Measurements from ENCODE around the gene ROR2. TPM values are rescaled to one million over a fixed set of nuclear protein-coding genes. Genes with fewer than 3 reads are reported as not detected.

Gene ROR2
- polyA plus RNA-seq, 1 experiment: 9.7 TPM

GRCh38 chr9:91564081-91564670 lies 385.9 kb downstream of the ROR2 start:
- CTCF ChIA-PET: no interaction called here
- peaks cover 13% of the 10 kb centered on the region for H3K9me3 ChIP-seq (ENCODE audit: control insufficient read depth, insufficient read depth, low read length)
- no peak overlapping the region for H3K27ac ChIP-seq (ENCODE audit: low read depth, low read length)
- DNase-seq (ENCODE audit: low read depth, low spot score): no peak
- peaks cover 8% of the 10 kb centered on the region for H3K27me3 ChIP-seq (ENCODE audit: control insufficient read depth, insufficient read depth, low read length)
- no peak overlapping the region for H3K4me3 ChIP-seq (ENCODE audit: low read depth, low read length)
- POLR2A ChIA-PET: no interaction called here
- no peak for TF ChIP-seq CTCF (IDR thresholded peaks at IDR 0.05; ENCODE audit: low read depth, low read length)

GRCh38 chr9:91562416-91562815 lies 387.6 kb downstream of the ROR2 start:
- POLR2A ChIA-PET: interaction anchor here (0.6 kb wide), 1 partner anchor 138 kb away, joined by 3 read pairs; the partner anchor contains the start of gene NFIL3
- no peak for TF ChIP-seq CTCF (IDR thresholded peaks at IDR 0.05; ENCODE audit: low read depth, low read length)
- Histone ChIP-seq H3K27me3 (ENCODE audit: control insufficient read depth, insufficient read depth, low read length) (no peaks in the 10 kb centered on the region), H3K4me3 (ENCODE audit: low read depth, low read length) (no peak overlapping the region), H3K9me3 (ENCODE audit: control insufficient read depth, insufficient read depth, low read length) (no peaks in the 10 kb centered on the region), H3K27ac (ENCODE audit: low read depth, low read length) (no peak overlapping the region)
- no peak for DNase-seq (ENCODE audit: low read depth, low spot score)
- CTCF ChIA-PET: interaction anchor here (0.8 to 2.2 kb wide), 2 partner anchors 10 to 648 kb away, joined by 3 to 9 read pairs; no protein-coding TSS in a partner anchor

GRCh38 chr9:91560301-91560700 lies 389.7 kb downstream of the ROR2 start:
- ChIA-PET CTCF (interaction anchor here (1.2 kb wide), 1 partner anchor 645 kb away, joined by 3 read pairs; no protein-coding TSS in a partner anchor), POLR2A (interaction anchor here (0.8 kb wide), 1 partner anchor 136 kb away, joined by 3 read pairs; no protein-coding TSS in a partner anchor)
- H3K27ac ChIP-seq (ENCODE audit: low read depth, low read length): no peak overlapping the region
- DNase-seq (ENCODE audit: low read depth, low spot score): no peak
- H3K9me3 ChIP-seq (ENCODE audit: control insufficient read depth, insufficient read depth, low read length): no peaks in the 10 kb centered on the region
- no peaks in the 10 kb centered on the region for H3K27me3 ChIP-seq (ENCODE audit: control insufficient read depth, insufficient read depth, low read length)
- no peak overlapping the region for H3K4me3 ChIP-seq (ENCODE audit: low read depth, low read length)
- TF ChIP-seq CTCF (IDR thresholded peaks at IDR 0.05; ENCODE audit: low read depth, low read length): no peak

GRCh38 chr9:91558879-91559278 lies 391.1 kb downstream of the ROR2 start:
- peaks cover 4% of the 10 kb centered on the region; the same call in 1 of the 2 replicates for H3K9me3 ChIP-seq (ENCODE audit: control insufficient read depth, insufficient read depth, low read length)
- ChIA-PET CTCF (no interaction called here), POLR2A (no interaction called here)
- H3K27ac ChIP-seq (ENCODE audit: low read depth, low read length): no peak overlapping the region
- no peaks in the 10 kb centered on the region for H3K27me3 ChIP-seq (ENCODE audit: control insufficient read depth, insufficient read depth, low read length)
- TF ChIP-seq CTCF (IDR thresholded peaks at IDR 0.05; ENCODE audit: low read depth, low read length): no peak
- no peak overlapping the region for H3K4me3 ChIP-seq (ENCODE audit: low read depth, low read length)
- no peak for DNase-seq (ENCODE audit: low read depth, low spot score)

- ChIA-PET CTCF (no interaction called here), POLR2A (no interaction called here)
- no peak for DNase-seq (ENCODE audit: low read depth, low spot score)
- Histone ChIP-seq H3K27me3 (ENCODE audit: control insufficient read depth, insufficient read depth, low read length) (no peaks in the 10 kb centered on the region), H3K27ac (ENCODE audit: low read depth, low read length) (no peak overlapping the region), H3K4me3 (ENCODE audit: low read depth, low read length) (no peak overlapping the region), H3K9me3 (ENCODE audit: control insufficient read depth, insufficient read depth, low read length) (peaks cover 4% of the 10 kb centered on the region; the same call in 1 of the 2 replicates)
- no peak for TF ChIP-seq CTCF (IDR thresholded peaks at IDR 0.05; ENCODE audit: low read depth, low read length)
Measured at GRCh38 chr9:91558395-91558794, 391.6 kb downstream of the ROR2 start.

Measured in AG04450 (cell line).